Heart left ventricle (tissue), 13 donors: ENCODE results near the gene APOA5.

Experiments
- CTCF ChIP-seq, 12 donors: fragments of 200-600 bp; sonication (generic) in 4 of 12; IDR thresholded peaks; one replicate each; pipeline versions ENCODE4 v1.5.0 to v1.8.0; 2018 to 2022; ENCODE audit warnings: antibody characterized with exemption in 12 of 12, mild to moderate bottlenecking in 5 of 12
- POLR2A ChIP-seq, 2 donors: fragments of 450-650 bp; IDR thresholded peaks; one replicate each; pipeline ENCODE4 v1.6.1; 2017; ENCODE audit warnings: antibody characterized with exemption in 2 of 2, mild to moderate bottlenecking in 2 of 2, moderate library complexity in 2 of 2
- donor health status: ischemic (EF 13 %, LVEDD 7.1; RV severe dilation, severe dysfunction).
- donor health status: DM: no; HTN: yes; CAD: no.
- donor health status: DM: no; HTN: no; CAD: no.
- donor health status: ischemic (EF 25% LVEDD 6.9; RV normal size, moderate dysfunction).
- donor health status: ischemic (EF 25% LVEDD 5.7; RV mildly dilated, moderate dysfunction).
- donor health status: ischemic (EF 35%, LVEDD 5.7; RV mildly dilated, moderate dysfunction).
- donor health status: nonischemic (EF 11% LVEDD 7.7; RV severe dilation, severe dysfunction).
- donor health status: DM: yes; HTN: yes; CAD: no.
- donor health status: PGD.
- donor health status: ischemic (EF 29% LVEDD 5.4; RV normal size, mild dysfunction).
- donor health status: nonischemic (EF 23%, LVEDD 6.1; RV moderate dilation, normal function).

- no peak for TF ChIP-seq CTCF (IDR thresholded peaks at IDR 0.05)
- no peak for TF ChIP-seq POLR2A (IDR thresholded peaks at IDR 0.05)
Measured at GRCh38 chr11:116778556-116778955, 13.1 kb downstream of the APOA5 start.
